Islet precursor cell (in vitro differentiated cells): ENCODE results near the gene SNX22.

ENCODE experiments used
- DNase-seq: peaks from one replicate; pipeline ENCODE4 v3.0.0-alpha.2; 2018

Gene SNX22

GRCh38 chr15:64158363-64159134, 7.0 kb downstream of the SNX22 start:
- DNase-seq, result no peak

- DNase-seq, result no peak
These were observed 10.4 kb downstream of the SNX22 start for GRCh38 chr15:64161688-64162477.

- no peak for DNase-seq
These were observed 10.9 kb downstream of the SNX22 start for GRCh38 chr15:64162478-64162868.

- DNase-seq, result peak; percentile 99
These were observed 11.5 kb downstream of the SNX22 start, which contains the start of gene PPIB for GRCh38 chr15:64162869-64163658. TSS of gene PPIB (minus strand) at chr15:64163022. CDS start at chr15:64162986, 36 bp downstream.

- no peak for DNase-seq
These were observed 12.3 kb downstream of the SNX22 start for GRCh38 chr15:64163659-64164362.

GRCh38 chr15:64164436-64164835, 12.9 kb downstream of the SNX22 start:
- DNase-seq, result no peak

GRCh38 chr15:64166102-64166890, 14.8 kb downstream of the SNX22 start:
- DNase-seq, result no peak

GRCh38 chr15:64180235-64180824, 28.8 kb downstream of the SNX22 start:
- peak; percentile 74 for DNase-seq

DNA sequence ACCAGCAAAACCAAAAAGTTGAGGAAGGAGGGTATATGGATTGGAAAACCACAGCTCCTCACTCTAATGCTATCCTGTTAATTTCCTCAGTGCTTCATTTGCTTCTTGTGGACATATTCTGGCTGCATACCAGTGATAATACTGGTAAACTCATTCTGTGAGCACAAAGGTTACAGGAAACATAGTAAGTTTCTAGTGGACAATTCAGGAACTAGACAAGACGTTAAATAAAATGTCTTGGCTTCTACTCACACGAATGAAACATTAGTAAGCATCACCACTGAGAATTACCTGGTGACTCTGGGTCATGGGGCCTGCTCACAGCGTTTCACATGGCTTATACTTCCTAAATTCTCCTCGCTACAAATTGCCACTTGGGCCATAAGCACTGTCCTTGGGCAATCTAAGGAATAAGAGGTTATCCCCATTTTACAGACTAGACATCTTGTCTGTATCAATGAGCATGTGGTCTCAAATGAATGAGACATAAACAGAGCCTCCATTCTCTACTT, 31.4 kb downstream of the SNX22 start:
- DNase-seq, result no peak

- no peak for DNase-seq
These were observed 33.8 kb downstream of the SNX22 start for GRCh38 chr15:64185146-64185911.

DNA sequence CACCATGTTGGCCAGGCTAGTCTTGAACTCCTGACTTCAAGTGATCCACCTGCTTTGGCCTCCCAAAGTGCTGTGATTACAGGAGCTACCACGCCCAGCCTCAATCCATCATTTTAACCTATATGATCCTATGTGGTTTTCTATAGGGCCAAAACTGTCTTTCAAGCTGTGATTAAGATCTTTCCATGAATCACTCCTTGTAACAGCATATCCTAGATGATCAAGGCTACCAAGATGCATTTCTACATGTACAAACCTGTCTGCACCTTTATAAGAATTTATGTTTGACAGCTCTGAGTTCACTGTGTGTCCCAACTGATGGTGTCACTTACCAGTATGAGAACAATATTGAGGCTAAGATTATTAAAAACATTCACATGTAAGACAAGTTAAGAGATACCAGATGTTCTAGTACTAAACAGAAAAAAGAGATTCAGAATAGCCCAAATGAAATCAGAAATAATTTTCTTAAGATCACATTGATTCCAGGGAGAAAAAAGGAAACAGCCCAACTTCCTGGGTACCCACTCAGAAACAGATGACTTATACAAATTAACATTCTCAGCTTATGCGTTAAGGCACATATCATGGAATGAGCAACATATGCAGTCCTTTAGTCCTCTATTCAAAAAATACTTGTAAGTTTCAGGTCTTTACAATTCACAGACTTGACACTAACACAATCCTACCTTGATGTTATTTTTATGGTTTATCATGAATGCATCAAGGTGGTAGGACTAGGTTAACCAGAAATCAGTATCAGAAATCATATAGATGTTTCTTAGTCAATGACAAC, 36.1 kb downstream of the SNX22 start:
- no peak for DNase-seq

GRCh38 chr15:64191971-64192830, 40.7 kb downstream of the SNX22 start:
- DNase-seq, result no peak

- peak; percentile 61 for DNase-seq
These were observed 42.4 kb downstream of the SNX22 start for GRCh38 chr15:64193971-64194370.

DNA sequence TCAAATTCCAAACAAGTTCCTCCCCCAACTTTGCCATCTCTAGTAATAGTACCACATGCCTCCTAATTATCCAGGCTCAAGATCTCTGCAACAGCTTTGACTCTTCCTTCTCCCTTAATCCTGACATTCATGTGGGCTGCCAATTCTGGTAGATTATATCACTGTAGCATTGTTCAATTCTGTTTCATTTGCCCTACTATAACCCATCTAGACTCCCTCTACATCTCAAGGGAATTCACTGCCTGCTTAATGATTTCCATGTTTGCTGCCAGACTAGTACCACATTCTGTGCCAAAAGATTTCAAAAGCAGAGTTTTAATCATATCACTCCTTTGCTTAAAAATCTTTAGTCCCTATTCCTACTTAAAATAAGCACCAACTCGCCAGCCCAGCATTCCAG, 45.9 kb downstream of the SNX22 start:
- no peak for DNase-seq

GRCh38 chr15:64205202-64205601, 53.7 kb downstream of the SNX22 start:
- DNase-seq, result no peak
